B cell (primary cell): ENCODE data around the gene LCE6A. TPM values are rescaled to one million over a fixed set of nuclear protein-coding genes. Genes with fewer than 3 reads are reported as not detected.

Experiments used
- ATAC-seq: fragments of 200-7000 bp; cut with Tn5 transposase; one replicate; pipeline ENCODE4 v1.10.0; 2021; ENCODE audit warnings: low read depth, mild to moderate bottlenecking, moderate number of reproducible peaks, moderate library complexity
- CTCF ChIA-PET: fragments of 350-600 bp; sonication (Branson Sonifier 250); formaldehyde crosslinking; loops from one replicate; lab custom pipeline; 2021; ENCODE audit warnings: antibody characterized with exemption, inconsistent platforms; lab: Charles Lee
- POLR2A ChIA-PET: fragments of 350-600 bp; sonication (Branson Sonifier 250); formaldehyde crosslinking; loops from one replicate; lab custom pipeline; 2021; ENCODE audit warnings: antibody characterized with exemption; lab: Charles Lee
- DNase-seq: peaks from one replicate; pipeline ENCODE4 v3.0.0; 2013
- H2AFZ ChIP-seq: 2 replicates; pipeline ENCODE4 v1.6.1; 2012; ENCODE audit warnings: mild to moderate bottlenecking, low read depth, low read length; ENCODE audit not compliant: insufficient read depth, poor library complexity, severe bottlenecking
- H3K27ac ChIP-seq, 2 donors: 1 replicate in 1 of 2; 2 replicates in 1 of 2; pipeline ENCODE4 v1.5.1; 2012 to 2013; ENCODE audit warnings: low read length in 2 of 2, mild to moderate bottlenecking in 2 of 2, moderate library complexity in 1 of 2
- H3K27me3 ChIP-seq, 4 experiments: fragments of 200-600 bp in 1 of 4; sonication (generic) in 1 of 4; replicated peaks in 1 of 4; 1 replicate in 2 of 4; 2 replicates in 2 of 4; pipeline versions ENCODE4 v1.6.1 to v1.7.0; 2013 to 2016; ENCODE audit warnings: low read length in 3 of 4, mild to moderate bottlenecking in 2 of 4, mixed read lengths in 1 of 4, moderate library complexity in 1 of 4; ENCODE audit not compliant: insufficient read depth in 4 of 4, control insufficient read depth in 3 of 4; ENCODE audit errors: control extremely low read depth in 1 of 4
- H3K36me3 ChIP-seq, 2 experiments: replicated peaks in 1 of 2; 1 replicate in 1 of 2; 2 replicates in 1 of 2; pipeline versions ENCODE4 v1.6.1 to v1.7.1; 2013; ENCODE audit warnings: low read length in 1 of 2; ENCODE audit not compliant: insufficient read depth in 2 of 2, control insufficient read depth in 1 of 2; ENCODE audit errors: control extremely low read depth in 1 of 2, extremely low read depth in 1 of 2
- H3K4me1 ChIP-seq, 2 donors: fragments of 200-600 bp in 1 of 2; sonication (generic) in 1 of 2; 1 replicate in 1 of 2; 2 replicates in 1 of 2; pipeline versions ENCODE4 v1.5.1 to v1.6.1; 2013 to 2017; ENCODE audit warnings: low read length in 2 of 2; ENCODE audit not compliant: control insufficient read depth in 2 of 2, insufficient read depth in 2 of 2
- H3K4me2 ChIP-seq: replicated peaks from 2 replicates; pipeline ENCODE3; 2012; ENCODE audit warnings: mild to moderate bottlenecking, low read depth, low read length; ENCODE audit not compliant: poor library complexity, severe bottlenecking
- H3K4me3 ChIP-seq, 5 experiments: fragments of 200-600 bp in 1 of 5; sonication (generic) in 1 of 5; 1 replicate in 3 of 5; 2 replicates in 2 of 5; pipeline versions ENCODE4 v1.5.1 to v1.7.0; 2011 to 2016; ENCODE audit warnings: low read length in 4 of 5, mild to moderate bottlenecking in 4 of 5, low read depth in 2 of 5, control low read depth in 1 of 5, moderate library complexity in 1 of 5; ENCODE audit not compliant: insufficient read depth in 1 of 5; ENCODE audit errors: control extremely low read depth in 1 of 5, extremely low read depth in 1 of 5
- H3K79me2 ChIP-seq: fragments of 200-600 bp; sonication (generic); one replicate; pipeline ENCODE4 v1.6.0; 2016; ENCODE audit warnings: low read length; ENCODE audit not compliant: control insufficient read depth, insufficient read depth
- H3K9ac ChIP-seq: fragments of 200-600 bp; sonication (generic); 2 replicates; pipeline ENCODE4 v1.6.1; 2017; ENCODE audit warnings: mild to moderate bottlenecking, low read length, moderate library complexity
- H3K9me3 ChIP-seq, 3 donors: one replicate each; pipeline versions ENCODE4 v1.6.1 to v1.7.1; 2013; ENCODE audit warnings: low read length in 2 of 3; ENCODE audit not compliant: control insufficient read depth in 2 of 3, insufficient read depth in 1 of 3; ENCODE audit errors: control extremely low read depth in 1 of 3
- H4K20me1 ChIP-seq: 2 replicates; pipeline ENCODE4 v1.6.0; 2012; ENCODE audit warnings: mild to moderate bottlenecking, low read length; ENCODE audit not compliant: insufficient read depth, control insufficient read depth, poor library complexity, severe bottlenecking
- H3K27ac Mint-ChIP-seq: one replicate; pipeline ENCODE4 v1.8.0; 2021; ENCODE audit warnings: mixed read lengths
- H3K27me3 Mint-ChIP-seq: one replicate; pipeline ENCODE4 v1.8.0; 2021; ENCODE audit warnings: mixed read lengths
- H3K4me1 Mint-ChIP-seq: one replicate; pipeline ENCODE4 v1.8.0; 2021; ENCODE audit warnings: mixed read lengths
- H3K4me3 Mint-ChIP-seq: one replicate; pipeline ENCODE4 v1.8.0; 2021; ENCODE audit warnings: mixed read lengths
- H3K9me3 Mint-ChIP-seq: one replicate; pipeline ENCODE4 v1.8.0; 2022; ENCODE audit warnings: mixed read lengths; ENCODE audit not compliant: insufficient read depth
- CTCF ChIP-seq: fragments of 200-600 bp; IDR thresholded peaks from one replicate; pipeline ENCODE4 v1.8.0; 2022; ENCODE audit warnings: antibody characterized with exemption, mild to moderate bottlenecking
- EZH2 ChIP-seq: IDR thresholded peaks from 2 replicates; pipeline ENCODE4 v1.6.1; 2012; ENCODE audit warnings: borderline replicate concordance, low read depth, mild to moderate bottlenecking, moderate library complexity, low read length; ENCODE audit not compliant: insufficient read depth, poor library complexity, severe bottlenecking
- WGBS: methylation state at CpG from one replicate; pipeline ENCODE4 v1.1.5; 2013; ENCODE audit warnings: missing lambda C conversion rate; ENCODE audit not compliant: insufficient coverage; 5-methylcytosine and 5-hydroxymethylcytosine counted together
- intact Hi-C: fragments of 100-400 bp; cut with micrococcal nuclease; formaldehyde crosslinking; loops from one replicate; pipeline ENCODE4 v1.10.0; 2022
- polyA plus RNA-seq: library from polyadenylated mRNA; depleted of rRNA; stranded (reverse); fragments of >200 nt; gene quantifications from 2 replicates; pipeline ENCODE4 v1.2.3, GENCODE V29; 2012
- total RNA-seq, 2 donors: library from RNA; stranded (reverse); fragments of 120-200 nt in 1 of 2; gene quantifications; 1 replicate in 1 of 2; 2 replicates in 1 of 2; pipeline versions ENCODE4 v1.2.3 to v1.2.4, GENCODE V29; 2013 to 2022

The LCE6A gene
- total and polyA plus RNA-seq, 2 donors (not counting 1 experiment from before 2014, with no cell fraction given), result not detected

DNA sequence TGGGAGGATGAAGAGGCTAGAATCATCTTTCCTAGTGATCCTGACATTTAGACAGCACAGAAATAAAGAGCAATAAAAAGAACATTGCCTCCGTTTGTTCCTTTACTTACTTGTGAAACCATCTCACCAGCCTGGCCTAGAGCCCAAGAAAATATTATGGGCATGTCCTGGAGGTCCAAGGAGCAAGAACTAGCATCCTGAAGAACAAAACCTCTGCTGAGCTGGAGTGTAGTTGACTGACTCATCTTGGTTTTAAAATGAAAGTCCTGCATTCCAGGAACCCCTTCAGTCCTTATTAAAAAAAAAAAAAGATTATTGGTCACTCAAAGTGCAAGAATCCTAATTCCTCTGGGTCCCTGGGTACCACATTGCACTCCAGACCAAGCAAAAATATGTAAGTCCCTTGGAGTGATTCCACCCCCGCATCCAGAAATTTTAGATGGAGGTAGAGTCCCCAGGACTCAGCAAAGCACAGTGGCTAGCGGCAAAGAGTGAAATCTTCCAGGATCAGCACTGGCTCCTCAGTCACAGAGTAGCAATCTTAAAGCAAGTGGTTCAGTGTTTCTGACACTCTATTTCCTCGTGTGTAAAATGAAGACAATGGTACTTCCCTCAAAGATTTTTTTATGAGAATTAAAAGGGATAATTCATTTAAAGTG is 42.4 kb downstream of the LCE6A start:
- H3K27me3 ChIP-seq, result no peaks in the 10 kb centered on the region
- intact Hi-C loops, result no loop called here
- H3K79me2 ChIP-seq, result no peaks in the 10 kb centered on the region
- 67% methylated on average over 4 of the region's 4 CpGs for WGBS
- DNase-seq (no peak), ATAC-seq (no peak)
- Mint-ChIP-seq H3K4me1 (peaks cover 2% of the 10 kb centered on the region), H3K27ac (no peak overlapping the region), H3K9me3 (no peaks in the 10 kb centered on the region), H3K27me3 (peaks cover 10% of the 10 kb centered on the region), H3K4me3 (no peak overlapping the region)
- no peak overlapping the region for H3K27ac ChIP-seq
- H3K4me3 ChIP-seq, result no peak overlapping the region
- TF ChIP-seq EZH2, result no peak
- no peak for TF ChIP-seq CTCF
- no peak overlapping the region for H3K4me2 ChIP-seq
- POLR2A ChIA-PET, result no interaction called here
- CTCF ChIA-PET, result interaction anchor here (1.6 kb wide), 1 partner anchor 13 kb away, joined by 3 read pairs; no protein-coding TSS in a partner anchor
- H3K36me3 ChIP-seq, result no peaks in the 10 kb centered on the region
- H3K4me1 ChIP-seq, result no peaks in the 10 kb centered on the region
- no peak overlapping the region for H3K9ac ChIP-seq
- H2AFZ ChIP-seq, result no peak overlapping the region
- H4K20me1 ChIP-seq, result no peaks in the 10 kb centered on the region
- H3K9me3 ChIP-seq, result no peaks in the 10 kb centered on the region

GRCh38 chr1:152886085-152886484 is 43.4 kb downstream of the LCE6A start:
- Histone ChIP-seq H4K20me1 (no peaks in the 10 kb centered on the region), H3K36me3 (no peaks in the 10 kb centered on the region), H3K4me1 (no peaks in the 10 kb centered on the region), H3K4me3 (no peak overlapping the region), H3K27ac (no peak overlapping the region), H2AFZ (no peak overlapping the region), H3K9me3 (no peaks in the 10 kb centered on the region), H3K79me2 (no peaks in the 10 kb centered on the region), H3K4me2 (no peak overlapping the region), H3K27me3 (no peaks in the 10 kb centered on the region), H3K9ac (no peak overlapping the region)
- 88% methylated on average over 2 of the region's 3 CpGs for WGBS
- ChIA-PET POLR2A (no interaction called here), CTCF (no interaction called here)
- H3K4me3 Mint-ChIP-seq, result no peak overlapping the region
- no peaks in the 10 kb centered on the region for H3K4me1 Mint-ChIP-seq
- H3K27me3 Mint-ChIP-seq, result peaks cover 17% of the 10 kb centered on the region
- intact Hi-C loops, result no loop called here
- no peak for TF ChIP-seq CTCF
- no peak for TF ChIP-seq EZH2
- DNase-seq, result no peak
- no peaks in the 10 kb centered on the region for H3K9me3 Mint-ChIP-seq
- no peak overlapping the region for H3K27ac Mint-ChIP-seq
- no peak for ATAC-seq
